Body of pancreas (tissue), 4 donors: ENCODE measurements around the gene THAP8. TPM values are rescaled to one million over a fixed set of nuclear protein-coding genes. Genes with fewer than 3 reads are reported as not detected.
A peak's percentile ranks its signal among the peaks of the same experiment; 100 is the strongest.
"Not testable (repeated sequence)": the region's sequence is repeated elsewhere in the genome, so short reads cannot be mapped to it uniquely, and the experiment has no call there.

ENCODE experiments used
- ATAC-seq: fragments of 150-250 bp; one replicate; pipeline ENCODE4 v1.9.1; 2016
- DNase-seq, 4 donors: peaks; one replicate each; pipeline ENCODE4 v3.0.0-alpha.2; 2019
- H3K27ac ChIP-seq, 4 donors: fragments of 200-600 bp; sonication (generic); 1 replicate in 3 of 4; 2 replicates in 1 of 4; pipeline versions ENCODE4 v1.5.1 to v1.6.1; 2016 to 2019; ENCODE audit warnings: mild to moderate bottlenecking in 1 of 4, mixed read lengths in 1 of 4, moderate library complexity in 1 of 4
- H3K27me3 ChIP-seq, 2 donors: fragments of 200-600 bp; sonication (generic); one replicate each; pipeline ENCODE4 v1.6.0; 2016; ENCODE audit warnings: mild to moderate bottlenecking in 1 of 2
- H3K36me3 ChIP-seq, 2 donors: fragments of 200-600 bp; sonication (generic); replicated peaks in 1 of 2; 2 replicates each; pipeline ENCODE4 v1.5.1; 2016; ENCODE audit warnings: low read depth in 2 of 2; ENCODE audit not compliant: insufficient read depth in 1 of 2
- H3K4me1 ChIP-seq: fragments of 200-600 bp; sonication (generic); one replicate; pipeline ENCODE4 v1.6.0; 2016
- H3K4me3 ChIP-seq, 2 donors: fragments of 200-600 bp; sonication (generic); 1 replicate in 1 of 2; 2 replicates in 1 of 2; pipeline ENCODE4 v1.5.1; 2016 to 2019
- H3K9me3 ChIP-seq, 3 donors: fragments of 200-600 bp; sonication (generic); 1 replicate in 2 of 3; 2 replicates in 1 of 3; pipeline ENCODE4 v1.5.1; 2016
- POLR2A ChIP-seq, 3 donors: fragments of 450-650 bp; IDR thresholded peaks; one replicate each; pipeline ENCODE4 v1.6.1; 2016; ENCODE audit warnings: antibody characterized with exemption in 3 of 3, mild to moderate bottlenecking in 2 of 3
- WGBS, 2 donors: methylation state at CpG; one replicate each; pipeline ENCODE4 v1.1.5; 2017; 5-methylcytosine and 5-hydroxymethylcytosine counted together
- intact Hi-C: fragments of 100-400 bp; cut with DNase I; formaldehyde crosslinking; loops from one replicate; pipeline ENCODE4 v1.15.1; 2023
- total RNA-seq, 2 donors: library from RNA; depleted of rRNA; stranded (reverse); fragments of >200 nt; gene quantifications; one replicate each; pipeline ENCODE4 v1.1.0, GENCODE V29; 2016
- TF ChIP-seq, protein P1 (sequence below), 7 experiments: fragments of 450-650 bp in 4 of 7; fragments of 200-600 bp in 3 of 7; sonication (generic) in 3 of 7; IDR thresholded peaks; one replicate each; pipeline ENCODE4 v1.5.1; 2016 to 2019; ENCODE audit warnings: antibody characterized with exemption in 7 of 7

Gene THAP8
- total RNA-seq, 2 donors from 2014 or later: 1.3 to 6.0 TPM

DNA sequence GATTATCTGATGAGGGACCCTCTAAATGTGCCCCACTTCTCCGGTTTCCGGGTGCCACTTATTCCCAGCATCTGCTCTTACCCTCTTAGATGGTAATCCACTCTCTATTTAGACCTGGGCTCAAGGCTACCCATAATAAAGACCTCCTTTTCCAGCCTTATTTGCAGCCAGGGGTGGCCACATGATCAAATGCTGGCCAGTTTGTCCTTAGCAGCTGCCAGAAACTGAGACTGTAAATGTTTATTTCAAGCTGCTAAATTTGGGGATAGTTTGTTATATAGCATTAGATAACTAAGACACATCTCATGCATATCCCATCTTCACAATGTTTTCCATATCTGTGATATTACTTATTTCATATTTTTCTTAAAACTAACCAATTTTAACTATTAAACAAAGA lies 10.1 kb downstream of the THAP8 start:
- Histone ChIP-seq H3K27ac (no peak overlapping the region), H3K4me1 (no peaks in the 10 kb centered on the region), H3K4me3 (no peak overlapping the region), H3K9me3 (no peaks in the 10 kb centered on the region), H3K27me3 (no peaks in the 10 kb centered on the region), H3K36me3 (no peaks in the 10 kb centered on the region)
- TF ChIP-seq POLR2A (IDR thresholded peaks at IDR 0.05): no peak
- TF ChIP-seq, protein P1, sequence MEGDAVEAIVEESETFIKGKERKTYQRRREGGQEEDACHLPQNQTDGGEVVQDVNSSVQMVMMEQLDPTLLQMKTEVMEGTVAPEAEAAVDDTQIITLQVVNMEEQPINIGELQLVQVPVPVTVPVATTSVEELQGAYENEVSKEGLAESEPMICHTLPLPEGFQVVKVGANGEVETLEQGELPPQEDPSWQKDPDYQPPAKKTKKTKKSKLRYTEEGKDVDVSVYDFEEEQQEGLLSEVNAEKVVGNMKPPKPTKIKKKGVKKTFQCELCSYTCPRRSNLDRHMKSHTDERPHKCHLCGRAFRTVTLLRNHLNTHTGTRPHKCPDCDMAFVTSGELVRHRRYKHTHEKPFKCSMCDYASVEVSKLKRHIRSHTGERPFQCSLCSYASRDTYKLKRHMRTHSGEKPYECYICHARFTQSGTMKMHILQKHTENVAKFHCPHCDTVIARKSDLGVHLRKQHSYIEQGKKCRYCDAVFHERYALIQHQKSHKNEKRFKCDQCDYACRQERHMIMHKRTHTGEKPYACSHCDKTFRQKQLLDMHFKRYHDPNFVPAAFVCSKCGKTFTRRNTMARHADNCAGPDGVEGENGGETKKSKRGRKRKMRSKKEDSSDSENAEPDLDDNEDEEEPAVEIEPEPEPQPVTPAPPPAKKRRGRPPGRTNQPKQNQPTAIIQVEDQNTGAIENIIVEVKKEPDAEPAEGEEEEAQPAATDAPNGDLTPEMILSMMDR (IDR thresholded peaks at IDR 0.05): no peak
- WGBS, 2 donors: 88 to 95% methylated on average over 2 of the region's 2 CpGs
- DNase-seq (no peak), ATAC-seq (no peak)
- intact Hi-C loops: no loop called here

DNA sequence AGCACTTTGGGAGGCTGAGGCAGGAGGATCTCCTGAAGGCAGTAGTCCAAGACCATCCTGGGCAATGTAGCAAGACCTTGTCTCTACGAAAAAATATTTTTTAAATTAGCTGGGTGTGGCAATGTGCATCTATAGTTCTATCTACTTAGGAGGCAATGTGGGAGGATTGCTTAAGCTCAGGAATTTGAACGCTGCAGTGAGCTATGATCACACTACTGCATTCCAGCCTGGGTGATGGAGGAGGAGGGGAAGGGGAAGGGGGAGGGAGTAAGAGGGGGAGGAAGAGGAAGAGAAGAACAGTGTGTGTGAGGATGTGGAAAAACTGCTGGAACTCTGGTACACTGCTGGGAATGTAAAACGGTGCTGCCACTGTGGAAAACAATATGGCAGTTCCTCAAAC lies 12.3 kb downstream of the THAP8 start:
- H3K4me1 ChIP-seq: no peaks in the 10 kb centered on the region
- peaks cover 0 to 3% of the 10 kb centered on the region in 2 donors for H3K36me3 ChIP-seq
- 34% methylated on average over 3 of the region's 3 CpGs for WGBS, 2 donors
- ATAC-seq (peak; percentile 83), DNase-seq (peak in 3 of 4 donors; percentile 16 to 53 (median 35))
- peak overlapping the region in 2 of 4 donors; percentile 39 to 42 for H3K27ac ChIP-seq
- no peak overlapping the region for H3K4me3 ChIP-seq
- H3K27me3 ChIP-seq: no peaks in the 10 kb centered on the region
- intact Hi-C loops: no loop called here
- no peak for TF ChIP-seq POLR2A (IDR thresholded peaks at IDR 0.05)
- TF ChIP-seq, protein P1 (IDR thresholded peaks at IDR 0.05): no peak
- H3K9me3 ChIP-seq: no peaks in the 10 kb centered on the region

DNA sequence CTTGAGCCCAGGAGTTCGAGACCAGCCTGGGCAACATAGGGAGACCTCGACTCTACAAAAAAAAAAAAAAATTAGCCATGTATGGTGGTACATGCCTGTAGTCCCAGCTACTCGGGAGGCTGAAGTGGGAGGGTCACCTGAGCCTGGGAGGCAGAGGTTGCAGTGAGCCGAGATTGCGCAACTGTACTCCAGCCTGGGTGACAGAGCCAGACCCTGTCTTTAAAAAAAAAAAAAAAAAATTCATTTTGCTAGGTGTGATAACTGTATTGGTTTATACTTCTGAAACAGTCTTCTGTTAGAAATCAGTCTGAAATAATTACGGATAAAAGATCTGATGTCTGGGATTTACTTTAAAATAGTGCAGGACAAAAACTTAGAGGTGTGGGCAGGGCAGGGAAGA lies 13.0 kb downstream of the THAP8 start:
- H3K27me3 ChIP-seq, intact Hi-C loops, H3K4me3 ChIP-seq, H3K4me1 ChIP-seq, H3K9me3 ChIP-seq, DNase-seq, ATAC-seq, H3K36me3 ChIP-seq: not testable (repeated sequence)
- peak overlapping the region in 2 of 4 donors; percentile 39 to 42 for H3K27ac ChIP-seq
- WGBS, 2 donors: 91% methylated on average over 6 of the region's 6 CpGs

DNA sequence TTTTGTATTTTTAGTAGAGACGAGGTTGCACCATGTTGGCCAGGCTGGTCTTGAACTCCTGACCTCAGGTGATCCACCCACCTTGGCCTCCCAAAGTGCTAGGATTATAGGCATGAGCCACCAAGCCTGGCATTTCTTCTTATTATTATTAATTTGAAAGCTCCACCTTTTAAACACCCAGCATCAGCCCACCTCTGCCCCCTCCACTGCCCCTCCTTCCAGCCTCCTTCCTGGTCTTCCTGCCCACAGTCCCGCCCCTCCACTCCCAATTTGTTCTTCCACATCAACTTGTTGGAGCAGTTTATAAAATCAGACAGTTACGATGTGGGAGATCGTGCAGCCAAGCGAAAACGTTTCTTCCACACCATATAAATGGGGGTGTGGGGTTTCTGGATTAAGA lies 13.6 kb downstream of the THAP8 start:
- Histone ChIP-seq H3K4me3 (no peak overlapping the region), H3K9me3 (no peaks in the 10 kb centered on the region), H3K36me3 (peaks cover 0 to 3% of the 10 kb centered on the region in 2 donors), H3K27me3 (no peaks in the 10 kb centered on the region), H3K27ac (no peak overlapping the region), H3K4me1 (no peaks in the 10 kb centered on the region)
- WGBS, 2 donors: 85 to 88% methylated on average over 6 of the region's 6 CpGs
- ATAC-seq (no peak), DNase-seq (no peak)
- intact Hi-C loops: no loop called here
- TF ChIP-seq, protein P1 (IDR thresholded peaks at IDR 0.05): no peak
- TF ChIP-seq POLR2A (IDR thresholded peaks at IDR 0.05): no peak

DNA sequence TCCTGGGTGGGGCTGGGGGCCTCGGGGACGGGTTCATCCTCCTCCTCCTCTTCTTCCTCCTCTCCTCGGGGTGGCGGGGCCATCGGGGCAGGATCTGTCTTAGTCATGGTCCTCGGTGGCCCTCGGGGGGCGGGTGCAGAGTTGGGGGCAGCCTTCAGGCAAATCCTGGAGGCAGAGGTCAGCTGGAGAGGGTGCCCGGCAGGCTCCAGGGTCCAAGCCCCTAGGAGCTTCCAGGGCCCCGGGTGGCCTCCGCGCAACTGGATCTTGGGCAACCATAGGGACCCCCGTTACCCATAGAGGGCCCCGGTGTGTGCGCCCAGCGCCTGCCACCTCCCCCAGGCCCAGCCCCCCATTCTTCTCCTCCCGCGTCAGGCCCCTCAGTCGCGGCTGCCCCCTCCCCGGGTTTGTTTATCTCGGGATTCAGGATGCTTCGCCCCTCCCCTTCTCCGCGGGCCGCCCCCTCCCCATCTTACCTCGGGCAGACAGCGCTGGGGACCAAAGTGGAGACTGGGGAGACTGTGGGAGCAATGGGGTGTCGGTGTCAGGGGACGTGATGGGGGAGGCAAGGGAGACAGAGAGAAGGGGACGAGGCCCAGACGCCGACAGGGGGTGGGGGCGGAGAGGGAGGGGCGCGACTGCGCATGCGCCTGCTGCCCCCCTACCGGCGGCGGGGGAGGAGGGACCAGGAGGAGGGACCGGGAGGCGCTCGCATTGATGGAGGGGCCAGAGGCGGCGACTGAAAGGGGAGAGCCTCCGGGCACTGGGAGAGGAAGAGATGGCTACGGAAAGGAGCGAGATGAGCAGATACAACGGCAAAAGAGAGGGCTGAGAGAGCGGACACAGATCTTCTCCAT lies 21.6 kb downstream of the THAP8 start, which contains the start of gene CLIP3:
CLIP3 (minus strand) TSS at position 623 of the 854 bp plus-strand sequence; CDS start at position 107, 516 bp downstream.
- WGBS, 2 donors: 2 to 4% methylated on average over 28 to 48 of the region's 51 CpGs
- Histone ChIP-seq H3K4me3 (no peak within 1 kb of the TSS), H3K36me3 (no peaks in the 10 kb centered on the region), H3K27me3 (peaks cover 0 to 6% of the 10 kb centered on the region in 2 donors), H3K4me1 (peaks cover 7% of the 10 kb centered on the region), H3K9me3 (no peaks in the 10 kb centered on the region), H3K27ac (peak within 1 kb of the TSS in 1 of 4 donors; percentile 12)
- peak; percentile 39 for ATAC-seq
- intact Hi-C loops: no loop called here
- TF ChIP-seq POLR2A (IDR thresholded peaks at IDR 0.05): no peak
- TF ChIP-seq, protein P1 (IDR thresholded peaks at IDR 0.05): no peak
- peak in 2 of 4 donors; percentile 41 to 42 for DNase-seq
